HG03520 (cell line): ENCODE results near the gene ELANE.
"Not testable (repeated sequence)": the region's sequence is repeated elsewhere in the genome, so short reads cannot be mapped to it uniquely, and the experiment has no call there.

Experiments used
- ATAC-seq: cut with Tn5 transposase; IDR thresholded peaks from one replicate; pipeline ENCODE4 v1.9.1; 2021; ENCODE audit warnings: mild to moderate bottlenecking, moderate library complexity; ENCODE audit not compliant: unreplicated experiment

Gene ELANE

GRCh38 chr19:876780-877314, 24.7 kb downstream of the ELANE start:
- ATAC-seq, result no peak

- ATAC-seq, result not testable (repeated sequence)
Observed at GRCh38 chr19:877992-878660, 26.0 kb downstream of the ELANE start.

- ATAC-seq, result not testable (repeated sequence)
Observed at GRCh38 chr19:878751-879561, 26.9 kb downstream of the ELANE start.

GRCh38 chr19:879711-880438, 27.8 kb downstream of the ELANE start:
- no peak for ATAC-seq

- ATAC-seq, result no peak
Observed at GRCh38 chr19:881385-882071, 29.4 kb downstream of the ELANE start.

- ATAC-seq, result no peak
Observed at GRCh38 chr19:882871-883497, 30.9 kb downstream of the ELANE start.

- ATAC-seq, result no peak
Observed at GRCh38 chr19:883661-884211, 31.6 kb downstream of the ELANE start.

GRCh38 chr19:884420-885211, 32.5 kb downstream of the ELANE start:
- ATAC-seq, result no peak

GRCh38 chr19:885536-886224, 33.6 kb downstream of the ELANE start:
- no peak for ATAC-seq

GRCh38 chr19:887072-887471, 35.0 kb downstream of the ELANE start:
- ATAC-seq, result no peak

GRCh38 chr19:887599-887998, 35.5 kb downstream of the ELANE start:
- no peak for ATAC-seq

GRCh38 chr19:888581-889385, 36.7 kb downstream of the ELANE start:
- no peak for ATAC-seq

- ATAC-seq, result no peak
Observed at GRCh38 chr19:889662-890295, 37.7 kb downstream of the ELANE start.

GRCh38 chr19:890831-891230, 38.7 kb downstream of the ELANE start:
- no peak for ATAC-seq

GRCh38 chr19:891421-892200, 39.5 kb downstream of the ELANE start:
- ATAC-seq, result not testable (repeated sequence)

- no peak for ATAC-seq
Observed at GRCh38 chr19:892243-892893, 40.3 kb downstream of the ELANE start.
